Fibroblast of pulmonary artery (primary cell): ENCODE measurements around the gene TAF6.

Experiments used
- DNase-seq: peaks from one replicate; pipeline ENCODE4 v3.0.0-alpha.2; 2010; ENCODE audit warnings: low read depth
- H3K4me3 ChIP-seq: replicated peaks from 2 replicates; pipeline ENCODE4 v1.5.1; 2011; ENCODE audit warnings: low read depth, mild to moderate bottlenecking, control low read depth, low read length, moderate library complexity
- CTCF ChIP-seq: IDR thresholded peaks from 2 replicates; pipeline ENCODE4 v1.5.1; 2011; ENCODE audit warnings: mild to moderate bottlenecking, control low read depth, low read length, inconsistent platforms; ENCODE audit errors: missing control alignments

TAF6 gene

GRCh38 chr7:100077205-100077604 lies 42.0 kb downstream of the TAF6 start:
- no peak overlapping the region for H3K4me3 ChIP-seq
- DNase-seq = no peak
- no peak for TF ChIP-seq CTCF

- DNase-seq = no peak
- no peak overlapping the region for H3K4me3 ChIP-seq
- TF ChIP-seq CTCF = no peak
Observed at GRCh38 chr7:100075418-100075817, 43.7 kb downstream of the TAF6 start.

GRCh38 chr7:100074841-100075240 lies 44.3 kb downstream of the TAF6 start:
- no peak for DNase-seq
- no peak overlapping the region for H3K4me3 ChIP-seq
- no peak for TF ChIP-seq CTCF

GRCh38 chr7:100072462-100072861 lies 46.7 kb downstream of the TAF6 start:
- no peak overlapping the region for H3K4me3 ChIP-seq
- no peak for TF ChIP-seq CTCF
- no peak for DNase-seq

- DNase-seq = no peak
- no peak for TF ChIP-seq CTCF
- H3K4me3 ChIP-seq = no peak overlapping the region
Observed at GRCh38 chr7:100071018-100071723, 48.0 kb downstream of the TAF6 start.

- H3K4me3 ChIP-seq = no peak overlapping the region
- no peak for TF ChIP-seq CTCF
- DNase-seq = no peak
Observed at GRCh38 chr7:100069991-100070390, 49.2 kb downstream of the TAF6 start.

- DNase-seq = no peak
- H3K4me3 ChIP-seq = no peak overlapping the region
- TF ChIP-seq CTCF = no peak
Observed at GRCh38 chr7:100066953-100067352, 52.2 kb downstream of the TAF6 start.
